Panc1 (cell line): ENCODE measurements around the gene HLA-DRB1. TPM values are rescaled to one million over a fixed set of nuclear protein-coding genes. Genes with fewer than 3 reads are reported as not detected.

Experiments used
- total RNA-seq: library from RNA; stranded (reverse); gene quantifications from one replicate; pipeline ENCODE4 v1.2.1, GENCODE V29; 2021; ENCODE audit not compliant: unreplicated experiment

Gene HLA-DRB1
- total RNA-seq, 1 experiment from 2014 or later = 1.1 TPM

Other genes starting within 250 kb of the HLA-DRB1 start
- gene TSBP1, start 217.9 kb downstream of the HLA-DRB1 start, total RNA-seq = not detected
- not detected for gene BTNL2, start 182.7 kb downstream of the HLA-DRB1 start, total RNA-seq
- gene HLA-DRA, start 150.0 kb downstream of the HLA-DRB1 start, total RNA-seq = 1.7 TPM
- gene HLA-DRB5, start 59.6 kb downstream of the HLA-DRB1 start, total RNA-seq = not detected
- gene HLA-DQA1, start 47.6 kb upstream of the HLA-DRB1 start, total RNA-seq = 0.39 TPM
- 0.51 TPM for gene HLA-DQB1, start 76.8 kb upstream of the HLA-DRB1 start, total RNA-seq
- not detected for gene HLA-DQA2, start 151.5 kb upstream of the HLA-DRB1 start, total RNA-seq
- not detected for gene HLA-DQB2, start 173.7 kb upstream of the HLA-DRB1 start, total RNA-seq
- 0.39 TPM for gene HLA-DOB, start 227.2 kb upstream of the HLA-DRB1 start, total RNA-seq
- 93.6 TPM for gene TAP2, start 248.9 kb upstream of the HLA-DRB1 start, total RNA-seq